Measurements from ENCODE around the gene ATE1. TPM values are rescaled to one million over a fixed set of nuclear protein-coding genes. Genes with fewer than 3 reads are reported as not detected.

The ATE1 gene
- total and polyA plus RNA-seq, 2 donors (not counting 1 experiment from before 2014, with no cell fraction given) = 19.3 to 28.1 TPM

DNA sequence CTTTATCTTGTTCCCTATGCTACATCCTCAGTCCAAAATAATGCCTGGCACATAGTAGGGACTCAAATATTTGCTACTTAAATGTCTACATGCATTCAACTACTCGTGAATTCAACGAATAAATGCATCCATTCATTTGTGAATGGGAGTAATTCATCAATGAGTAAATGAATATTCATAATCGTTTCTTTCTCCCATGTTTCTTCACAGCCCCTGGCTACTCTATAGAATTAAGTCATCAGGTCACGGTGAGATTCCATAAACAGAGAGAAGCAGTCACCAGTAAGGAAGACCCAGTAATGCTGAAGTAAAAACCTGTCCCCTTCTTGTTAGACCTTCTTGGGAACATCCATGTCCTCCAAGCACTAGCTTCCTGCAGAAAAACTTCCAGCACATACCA, 48.4 kb downstream of the ATE1 start:
- H4K20me1 ChIP-seq (ENCODE audit: control insufficient read depth, extremely low read depth, insufficient read depth, low read length) = no peaks in the 10 kb centered on the region
- H3K9ac ChIP-seq (ENCODE audit: insufficient read depth, low read length) = no peak overlapping the region
- no peak overlapping the region for H2AFZ ChIP-seq (ENCODE audit: low read length)
- no peaks in the 10 kb centered on the region for H3K27me3 ChIP-seq (ENCODE audit: control insufficient read depth, insufficient read depth, low read length)
- no peaks in the 10 kb centered on the region for H3K4me1 ChIP-seq (ENCODE audit: control insufficient read depth, extremely low read depth, insufficient read depth, low read length)
- H3K36me3 ChIP-seq (ENCODE audit: control insufficient read depth, insufficient read depth, low read length) = no peaks in the 10 kb centered on the region
- no peaks in the 10 kb centered on the region for H3K79me2 ChIP-seq (ENCODE audit: control insufficient read depth, insufficient read depth, low read length)
- no peak overlapping the region for H3K27ac ChIP-seq (ENCODE audit: insufficient read depth, low read length)
- TF ChIP-seq, protein P1, sequence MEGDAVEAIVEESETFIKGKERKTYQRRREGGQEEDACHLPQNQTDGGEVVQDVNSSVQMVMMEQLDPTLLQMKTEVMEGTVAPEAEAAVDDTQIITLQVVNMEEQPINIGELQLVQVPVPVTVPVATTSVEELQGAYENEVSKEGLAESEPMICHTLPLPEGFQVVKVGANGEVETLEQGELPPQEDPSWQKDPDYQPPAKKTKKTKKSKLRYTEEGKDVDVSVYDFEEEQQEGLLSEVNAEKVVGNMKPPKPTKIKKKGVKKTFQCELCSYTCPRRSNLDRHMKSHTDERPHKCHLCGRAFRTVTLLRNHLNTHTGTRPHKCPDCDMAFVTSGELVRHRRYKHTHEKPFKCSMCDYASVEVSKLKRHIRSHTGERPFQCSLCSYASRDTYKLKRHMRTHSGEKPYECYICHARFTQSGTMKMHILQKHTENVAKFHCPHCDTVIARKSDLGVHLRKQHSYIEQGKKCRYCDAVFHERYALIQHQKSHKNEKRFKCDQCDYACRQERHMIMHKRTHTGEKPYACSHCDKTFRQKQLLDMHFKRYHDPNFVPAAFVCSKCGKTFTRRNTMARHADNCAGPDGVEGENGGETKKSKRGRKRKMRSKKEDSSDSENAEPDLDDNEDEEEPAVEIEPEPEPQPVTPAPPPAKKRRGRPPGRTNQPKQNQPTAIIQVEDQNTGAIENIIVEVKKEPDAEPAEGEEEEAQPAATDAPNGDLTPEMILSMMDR (conservative IDR thresholded peaks at IDR 0.05 in 1 of 2, IDR thresholded peaks at IDR 0.05 in 1 of 2; ENCODE audit: low read depth in 1 of 2, low read length in 2 of 2) = no peak
- TF ChIP-seq EZH2 (IDR thresholded peaks at IDR 0.05; ENCODE audit: low read length, missing control alignments) = no peak
- no peak for DNase-seq (ENCODE audit: low read depth in 2 of 2)
- no peak overlapping the region for H3K4me2 ChIP-seq (ENCODE audit: extremely low read depth, insufficient read depth, low read length)
- no peaks in the 10 kb centered on the region for H3K9me3 ChIP-seq (ENCODE audit: control insufficient read depth, insufficient read depth, low read depth, low read length)
- no peak overlapping the region for H3K4me3 ChIP-seq (replicated peaks in 1 of 4; ENCODE audit: control extremely low read depth in 1 of 4, insufficient read depth in 1 of 4, low read depth in 3 of 4, low read length in 4 of 4)

DNA sequence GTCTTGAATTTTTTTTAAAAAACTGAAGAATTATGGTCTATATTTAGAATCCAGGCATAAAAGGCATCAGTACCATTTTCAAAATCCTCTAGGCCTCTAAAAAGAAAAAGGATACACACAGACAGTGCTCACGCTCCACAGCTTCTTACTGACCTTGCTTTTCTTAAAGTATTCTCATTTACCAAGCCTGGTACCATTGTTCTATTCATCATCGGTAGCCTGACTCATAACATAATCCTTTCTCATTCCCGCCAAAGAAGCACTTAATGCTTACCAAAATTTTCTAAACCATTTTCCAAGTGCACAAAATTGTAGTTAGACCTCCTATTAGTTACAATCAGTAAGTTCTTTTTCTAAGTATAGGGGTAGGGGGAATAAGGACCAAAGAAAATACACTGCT, 54.6 kb downstream of the ATE1 start:
- Histone ChIP-seq H3K9me3 (ENCODE audit: control insufficient read depth, insufficient read depth, low read depth, low read length) (no peaks in the 10 kb centered on the region), H3K27ac (ENCODE audit: insufficient read depth, low read length) (no peak overlapping the region), H3K79me2 (ENCODE audit: control insufficient read depth, insufficient read depth, low read length) (no peaks in the 10 kb centered on the region), H3K36me3 (ENCODE audit: control insufficient read depth, insufficient read depth, low read length) (no peaks in the 10 kb centered on the region), H2AFZ (ENCODE audit: low read length) (no peak overlapping the region), H3K27me3 (ENCODE audit: control insufficient read depth, insufficient read depth, low read length) (no peaks in the 10 kb centered on the region), H3K4me3 (replicated peaks in 1 of 4; ENCODE audit: control extremely low read depth in 1 of 4, insufficient read depth in 1 of 4, low read depth in 3 of 4, low read length in 4 of 4) (no peak overlapping the region), H3K4me2 (ENCODE audit: extremely low read depth, insufficient read depth, low read length) (no peak overlapping the region), H3K9ac (ENCODE audit: insufficient read depth, low read length) (no peak overlapping the region), H3K4me1 (ENCODE audit: control insufficient read depth, extremely low read depth, insufficient read depth, low read length) (no peaks in the 10 kb centered on the region), H4K20me1 (ENCODE audit: control insufficient read depth, extremely low read depth, insufficient read depth, low read length) (no peaks in the 10 kb centered on the region)
- TF ChIP-seq, protein P1 (conservative IDR thresholded peaks at IDR 0.05 in 1 of 2, IDR thresholded peaks at IDR 0.05 in 1 of 2; ENCODE audit: low read depth in 1 of 2, low read length in 2 of 2) = no peak
- no peak for TF ChIP-seq EZH2 (IDR thresholded peaks at IDR 0.05; ENCODE audit: low read length, missing control alignments)
- peak in 1 of 2 donors; percentile 44 for DNase-seq (ENCODE audit: low read depth in 2 of 2)

DNA sequence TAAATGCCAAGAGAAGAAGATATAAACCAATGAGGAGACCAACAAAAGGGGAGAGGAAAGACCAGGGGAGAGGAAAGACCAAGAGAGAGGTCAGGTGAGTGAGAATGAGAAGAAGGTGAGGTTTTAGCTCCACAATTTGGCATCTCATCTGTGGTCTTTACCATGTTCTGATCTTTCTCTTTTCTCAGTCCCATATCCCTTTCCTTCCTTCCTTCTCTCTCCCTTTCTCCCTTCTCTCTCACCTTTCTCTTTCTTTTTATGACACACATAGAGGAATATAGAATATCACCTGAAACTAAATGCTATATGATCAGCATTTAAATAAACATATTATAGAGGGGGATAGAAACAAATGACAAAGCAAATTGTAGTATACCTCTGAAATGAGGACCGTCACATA, 57.4 kb downstream of the ATE1 start:
- Histone ChIP-seq H3K9ac (ENCODE audit: insufficient read depth, low read length) (no peak overlapping the region), H3K9me3 (ENCODE audit: control insufficient read depth, insufficient read depth, low read depth, low read length) (no peaks in the 10 kb centered on the region), H3K4me3 (replicated peaks in 1 of 4; ENCODE audit: control extremely low read depth in 1 of 4, insufficient read depth in 1 of 4, low read depth in 3 of 4, low read length in 4 of 4) (no peak overlapping the region), H3K27ac (ENCODE audit: insufficient read depth, low read length) (no peak overlapping the region), H3K79me2 (ENCODE audit: control insufficient read depth, insufficient read depth, low read length) (no peaks in the 10 kb centered on the region), H3K4me2 (ENCODE audit: extremely low read depth, insufficient read depth, low read length) (no peak overlapping the region), H3K4me1 (ENCODE audit: control insufficient read depth, extremely low read depth, insufficient read depth, low read length) (no peaks in the 10 kb centered on the region), H3K27me3 (ENCODE audit: control insufficient read depth, insufficient read depth, low read length) (no peaks in the 10 kb centered on the region), H4K20me1 (ENCODE audit: control insufficient read depth, extremely low read depth, insufficient read depth, low read length) (no peaks in the 10 kb centered on the region), H2AFZ (ENCODE audit: low read length) (no peak overlapping the region), H3K36me3 (ENCODE audit: control insufficient read depth, insufficient read depth, low read length) (no peaks in the 10 kb centered on the region)
- TF ChIP-seq, protein P1 (conservative IDR thresholded peaks at IDR 0.05 in 1 of 2, IDR thresholded peaks at IDR 0.05 in 1 of 2; ENCODE audit: low read depth in 1 of 2, low read length in 2 of 2) = no peak
- no peak for DNase-seq (ENCODE audit: low read depth in 2 of 2)

All from fibroblast of lung (primary cell).